Measurements from ENCODE around the gene GRIN3A. TPM values are rescaled to one million over a fixed set of nuclear protein-coding genes. Genes with fewer than 3 reads are reported as not detected.

The GRIN3A gene
- total RNA-seq, 1 donor from 2014 or later: not detected

DNA sequence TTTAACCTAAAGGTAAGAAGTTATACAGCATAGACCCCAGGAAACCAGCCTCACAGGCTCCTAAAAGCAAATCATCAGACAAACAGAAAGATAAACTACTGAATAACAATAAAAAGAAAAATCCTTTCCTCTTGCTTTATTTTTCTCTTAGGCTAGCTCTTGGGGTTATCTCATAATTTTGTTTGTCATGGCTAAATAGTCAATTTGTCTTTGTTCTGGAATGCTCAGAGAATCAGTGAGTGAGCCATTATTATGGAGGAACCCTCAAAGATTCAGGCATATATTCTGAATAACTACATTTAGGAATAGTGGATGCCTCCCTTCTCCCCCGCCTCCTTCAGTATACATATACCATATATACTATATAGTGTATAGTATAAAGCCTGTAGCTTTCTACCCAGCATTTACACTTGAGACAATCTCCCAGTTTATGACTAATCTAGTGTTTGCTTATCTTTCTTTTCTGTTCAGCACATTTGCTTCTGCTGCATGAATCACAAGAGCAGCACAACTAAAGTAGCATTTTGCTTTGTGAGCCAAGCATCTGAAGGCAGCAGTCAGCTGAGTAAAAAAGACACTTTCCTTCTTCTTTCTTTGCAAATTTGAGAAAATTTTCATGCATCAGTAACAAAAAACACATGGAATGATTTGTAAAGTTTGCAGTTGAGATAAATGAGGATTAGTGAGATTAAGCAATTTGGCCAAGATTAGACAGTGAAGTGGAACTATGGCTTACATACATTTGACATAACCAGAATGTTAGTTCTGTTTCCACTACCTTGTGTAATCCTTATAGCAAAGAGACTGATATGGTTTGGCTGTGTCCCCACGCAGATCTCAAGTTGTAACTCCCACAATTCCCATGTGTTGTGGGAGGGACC lies 98.4 kb downstream of the GRIN3A start:
- Mint-ChIP-seq H3K9me3 (no peaks in the 10 kb centered on the region), H3K4me3 (ENCODE audit: low read depth) (no peak overlapping the region), H3K36me3 (ENCODE audit: low read depth) (no peaks in the 10 kb centered on the region), H3K27ac (no peak overlapping the region), H3K4me1 (ENCODE audit: low read depth) (no peaks in the 10 kb centered on the region), H3K27me3 (ENCODE audit: low read depth) (no peaks in the 10 kb centered on the region)
- intact Hi-C loops (cut with micrococcal nuclease): no loop called here
- no peak for DNase-seq (ENCODE audit: low spot score)

DNA sequence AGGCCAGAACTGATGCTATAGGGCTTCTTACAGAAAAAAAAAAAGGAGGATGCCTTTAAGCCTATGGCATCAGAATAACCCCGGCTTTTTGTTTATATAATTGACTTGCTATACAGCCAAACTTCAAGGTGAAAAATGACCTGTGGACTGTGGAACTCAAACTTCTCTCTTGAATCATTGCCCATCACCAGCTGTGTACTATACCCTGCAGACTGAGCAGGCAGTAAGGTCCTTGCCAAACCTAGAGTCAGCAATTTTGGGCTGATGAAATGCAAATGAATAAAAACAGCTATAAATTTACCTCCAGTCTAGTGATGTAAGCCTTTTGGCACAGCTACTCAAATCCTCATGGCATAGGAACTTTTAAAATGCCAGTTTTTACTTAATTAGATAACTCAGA lies 99.1 kb downstream of the GRIN3A start:
- H3K27me3 Mint-ChIP-seq (ENCODE audit: low read depth): no peaks in the 10 kb centered on the region
- H3K27ac Mint-ChIP-seq: no peak overlapping the region
- no peaks in the 10 kb centered on the region for H3K9me3 Mint-ChIP-seq
- intact Hi-C loops (cut with micrococcal nuclease): no loop called here
- no peaks in the 10 kb centered on the region for H3K4me1 Mint-ChIP-seq (ENCODE audit: low read depth)
- DNase-seq (ENCODE audit: low spot score): no peak
- no peak overlapping the region for H3K4me3 Mint-ChIP-seq (ENCODE audit: low read depth)
- no peaks in the 10 kb centered on the region for H3K36me3 Mint-ChIP-seq (ENCODE audit: low read depth)

- Mint-ChIP-seq H3K4me3 (ENCODE audit: low read depth) (no peak overlapping the region), H3K4me1 (ENCODE audit: low read depth) (no peaks in the 10 kb centered on the region), H3K27ac (no peak overlapping the region), H3K27me3 (ENCODE audit: low read depth) (no peaks in the 10 kb centered on the region), H3K36me3 (ENCODE audit: low read depth) (no peaks in the 10 kb centered on the region), H3K9me3 (no peaks in the 10 kb centered on the region)
- intact Hi-C loops (cut with micrococcal nuclease): no loop called here
- DNase-seq (ENCODE audit: low spot score): no peak
Measured at GRCh38 chr9:101636247-101636646, 102.2 kb downstream of the GRIN3A start.

- Mint-ChIP-seq H3K27ac (no peak overlapping the region), H3K36me3 (ENCODE audit: low read depth) (no peaks in the 10 kb centered on the region), H3K9me3 (no peaks in the 10 kb centered on the region), H3K4me1 (ENCODE audit: low read depth) (no peaks in the 10 kb centered on the region), H3K4me3 (ENCODE audit: low read depth) (no peak overlapping the region), H3K27me3 (ENCODE audit: low read depth) (no peaks in the 10 kb centered on the region)
- DNase-seq (ENCODE audit: low spot score): no peak
- intact Hi-C loops (cut with micrococcal nuclease): no loop called here
Measured at GRCh38 chr9:101635473-101635872, 103.0 kb downstream of the GRIN3A start.

- Mint-ChIP-seq H3K4me1 (ENCODE audit: low read depth) (no peaks in the 10 kb centered on the region), H3K27me3 (ENCODE audit: low read depth) (peaks cover 2% of the 10 kb centered on the region), H3K4me3 (ENCODE audit: low read depth) (no peak overlapping the region), H3K9me3 (no peaks in the 10 kb centered on the region), H3K36me3 (ENCODE audit: low read depth) (no peaks in the 10 kb centered on the region), H3K27ac (no peak overlapping the region)
- intact Hi-C loops (cut with micrococcal nuclease): no loop called here
- DNase-seq (ENCODE audit: low spot score): no peak
Measured at GRCh38 chr9:101634741-101635409, 103.6 kb downstream of the GRIN3A start.

GRCh38 chr9:101632611-101633010 lies 105.8 kb downstream of the GRIN3A start:
- Mint-ChIP-seq H3K27ac (no peak overlapping the region), H3K27me3 (ENCODE audit: low read depth) (peaks cover 2% of the 10 kb centered on the region)

DNA sequence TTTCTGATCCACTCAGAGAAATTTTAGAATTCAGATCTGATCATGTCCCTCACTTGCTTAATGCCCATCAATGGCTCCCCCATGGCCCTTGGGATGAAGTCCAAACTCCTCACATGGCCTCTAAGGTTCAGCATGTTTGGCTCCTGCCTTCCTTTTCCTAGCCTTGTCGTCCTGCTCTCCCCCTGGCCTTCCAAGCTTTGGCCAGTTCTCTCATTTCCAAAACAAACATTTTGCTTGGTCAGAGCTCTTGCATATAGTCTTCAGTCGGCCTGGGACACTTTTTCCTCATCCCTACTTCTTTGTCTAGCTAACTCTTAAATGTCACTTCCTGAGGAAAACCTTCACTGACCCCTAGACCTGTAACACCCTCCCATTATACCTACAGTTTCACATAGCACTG lies 106.6 kb downstream of the GRIN3A start:
- no peak overlapping the region for H3K27ac Mint-ChIP-seq
- intact Hi-C loops (cut with micrococcal nuclease): no loop called here
- no peaks in the 10 kb centered on the region for H3K9me3 Mint-ChIP-seq
- no peaks in the 10 kb centered on the region for H3K4me1 Mint-ChIP-seq (ENCODE audit: low read depth)
- DNase-seq (ENCODE audit: low spot score): no peak
- peaks cover 2% of the 10 kb centered on the region for H3K27me3 Mint-ChIP-seq (ENCODE audit: low read depth)
- H3K4me3 Mint-ChIP-seq (ENCODE audit: low read depth): no peak overlapping the region
- H3K36me3 Mint-ChIP-seq (ENCODE audit: low read depth): no peaks in the 10 kb centered on the region

More at GRCh38 chr9:101632611-101633010, 105.8 kb downstream of the GRIN3A start:
- DNase-seq (ENCODE audit: low spot score): no peak
- Mint-ChIP-seq H3K36me3 (ENCODE audit: low read depth) (no peaks in the 10 kb centered on the region), H3K4me1 (ENCODE audit: low read depth) (no peaks in the 10 kb centered on the region), H3K9me3 (no peaks in the 10 kb centered on the region), H3K4me3 (ENCODE audit: low read depth) (no peak overlapping the region)
- intact Hi-C loops (cut with micrococcal nuclease): no loop called here

DNA sequence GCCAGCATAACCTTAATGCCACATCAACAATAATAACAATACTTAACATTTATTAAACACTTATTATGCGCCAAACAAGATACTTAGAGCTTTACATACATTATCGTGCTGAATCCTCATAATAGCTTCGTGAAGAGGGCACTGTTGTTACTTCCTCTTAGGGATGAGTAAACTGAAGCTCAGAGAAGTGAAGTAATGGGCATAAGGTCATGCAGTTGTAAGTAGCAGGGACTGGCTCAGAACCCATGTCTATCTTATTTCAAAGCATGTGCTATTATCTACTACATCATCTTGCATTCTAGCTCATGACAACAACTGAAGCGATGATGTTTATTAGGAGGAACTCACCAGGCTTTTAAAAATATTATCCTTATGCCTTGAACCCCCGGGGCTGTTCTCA lies 108.8 kb downstream of the GRIN3A start:
- no peak for DNase-seq (ENCODE audit: low spot score)
- Mint-ChIP-seq H3K4me1 (ENCODE audit: low read depth) (peaks cover 2% of the 10 kb centered on the region), H3K27me3 (ENCODE audit: low read depth) (peaks cover 2% of the 10 kb centered on the region), H3K4me3 (ENCODE audit: low read depth) (no peak overlapping the region), H3K36me3 (ENCODE audit: low read depth) (no peaks in the 10 kb centered on the region), H3K9me3 (no peaks in the 10 kb centered on the region), H3K27ac (no peak overlapping the region)
- intact Hi-C loops (cut with micrococcal nuclease): no loop called here

DNA sequence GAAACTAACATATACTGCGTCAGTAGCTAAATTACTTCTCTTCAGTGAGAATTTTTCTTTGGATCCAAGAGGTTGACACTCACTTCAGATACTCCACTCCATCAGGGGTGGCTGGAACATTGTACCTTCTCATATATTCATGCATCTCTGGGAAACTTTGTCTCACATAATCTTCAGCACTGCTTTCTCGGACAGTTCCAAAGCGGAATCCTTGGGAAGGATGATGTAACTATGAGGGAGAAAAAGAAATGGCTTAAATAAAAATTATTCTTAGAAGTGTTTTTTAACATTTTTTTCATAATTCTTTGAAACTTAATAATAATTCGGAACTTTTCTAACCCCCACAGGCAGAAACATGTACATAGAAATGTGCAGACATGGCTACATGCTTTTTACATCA lies 110.3 kb downstream of the GRIN3A start:
- no peaks in the 10 kb centered on the region for H3K9me3 Mint-ChIP-seq

GRCh38 chr9:101626295-101626694 lies 112.2 kb downstream of the GRIN3A start:
- DNase-seq (ENCODE audit: low spot score): no peak
- intact Hi-C loops (cut with micrococcal nuclease): no loop called here
- H3K27me3 Mint-ChIP-seq (ENCODE audit: low read depth): peaks cover 2% of the 10 kb centered on the region
- H3K4me1 Mint-ChIP-seq (ENCODE audit: low read depth): peaks cover 2% of the 10 kb centered on the region
- H3K9me3 Mint-ChIP-seq: no peaks in the 10 kb centered on the region
- H3K36me3 Mint-ChIP-seq (ENCODE audit: low read depth): no peaks in the 10 kb centered on the region
- H3K27ac Mint-ChIP-seq: no peak overlapping the region
- H3K4me3 Mint-ChIP-seq (ENCODE audit: low read depth): no peak overlapping the region

More for the DNA sequence above, 110.3 kb downstream of the GRIN3A start:
- H3K27me3 Mint-ChIP-seq (ENCODE audit: low read depth): peaks cover 2% of the 10 kb centered on the region
- intact Hi-C loops (cut with micrococcal nuclease): no loop called here
- no peak overlapping the region for H3K27ac Mint-ChIP-seq
- DNase-seq (ENCODE audit: low spot score): no peak
- H3K4me1 Mint-ChIP-seq (ENCODE audit: low read depth): peaks cover 2% of the 10 kb centered on the region
- H3K36me3 Mint-ChIP-seq (ENCODE audit: low read depth): no peaks in the 10 kb centered on the region
- no peak overlapping the region for H3K4me3 Mint-ChIP-seq (ENCODE audit: low read depth)

GRCh38 chr9:101625876-101626275 lies 112.6 kb downstream of the GRIN3A start:
- Mint-ChIP-seq H3K9me3 (no peaks in the 10 kb centered on the region), H3K36me3 (ENCODE audit: low read depth) (no peaks in the 10 kb centered on the region), H3K27ac (no peak overlapping the region), H3K4me1 (ENCODE audit: low read depth) (peaks cover 2% of the 10 kb centered on the region), H3K27me3 (ENCODE audit: low read depth) (peaks cover 2% of the 10 kb centered on the region), H3K4me3 (ENCODE audit: low read depth) (no peak overlapping the region)
- intact Hi-C loops (cut with micrococcal nuclease): no loop called here
- no peak for DNase-seq (ENCODE audit: low spot score)

DNA sequence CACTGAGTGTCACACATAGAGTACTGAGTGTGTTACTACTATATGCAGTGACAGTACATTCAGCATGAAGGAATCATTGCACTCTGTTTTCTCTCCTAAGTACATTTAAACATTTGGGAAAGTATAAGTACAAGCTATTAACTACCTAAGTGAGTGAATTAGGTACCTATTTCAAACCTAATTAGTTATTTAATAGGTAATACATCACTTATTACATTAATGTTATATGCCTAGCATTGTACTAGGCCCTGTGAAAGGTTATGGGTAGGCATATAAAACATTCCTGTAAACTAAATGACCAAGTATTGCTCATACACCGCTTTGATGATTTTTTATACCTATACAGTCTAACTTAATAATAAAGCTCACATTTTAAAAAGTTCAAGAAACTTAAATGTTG lies 118.0 kb downstream of the GRIN3A start:
- H3K4me3 Mint-ChIP-seq (ENCODE audit: low read depth): no peak overlapping the region
- H3K27ac Mint-ChIP-seq: no peak overlapping the region
- no peak for DNase-seq (ENCODE audit: low spot score)
- no peaks in the 10 kb centered on the region for H3K9me3 Mint-ChIP-seq
- no peaks in the 10 kb centered on the region for H3K36me3 Mint-ChIP-seq (ENCODE audit: low read depth)
- intact Hi-C loops (cut with micrococcal nuclease): no loop called here
- H3K4me1 Mint-ChIP-seq (ENCODE audit: low read depth): no peaks in the 10 kb centered on the region
- no peaks in the 10 kb centered on the region for H3K27me3 Mint-ChIP-seq (ENCODE audit: low read depth)

- no peaks in the 10 kb centered on the region for H3K4me1 Mint-ChIP-seq (ENCODE audit: low read depth)
- no peak overlapping the region for H3K4me3 Mint-ChIP-seq (ENCODE audit: low read depth)
- no peak for DNase-seq (ENCODE audit: low spot score)
- no peaks in the 10 kb centered on the region for H3K9me3 Mint-ChIP-seq
- no peak overlapping the region for H3K27ac Mint-ChIP-seq
- intact Hi-C loops (cut with micrococcal nuclease): no loop called here
- no peaks in the 10 kb centered on the region for H3K27me3 Mint-ChIP-seq (ENCODE audit: low read depth)
- no peaks in the 10 kb centered on the region for H3K36me3 Mint-ChIP-seq (ENCODE audit: low read depth)
Measured at GRCh38 chr9:101618698-101619097, 119.7 kb downstream of the GRIN3A start.

Measured in activated T-helper 2 cell treated with anti-CD3 and anti-CD28 coated beads, Interferon-gamma antibody, Interleukin-2, Interleukin-4, amounts not matched to agents 10 μg/mL and 5 μg/mL and 100 μg/mL, durations not matched to agents 14 hours and 24 hours and 36 hours (primary cell).